Kidney (tissue), 14 donors: Measurements from ENCODE around the gene SLC25A41. TPM values are rescaled to one million over a fixed set of nuclear protein-coding genes. Genes with fewer than 3 reads are reported as not detected.

Source experiments
- DNase-seq, 5 donors: peaks; one replicate each; pipeline ENCODE4 v3.0.0-alpha.2; 2013 to 2020
- FAIRE-seq: peaks from 2 replicates; lab custom pipeline; 2012; peaks lifted over from hg19 to GRCh38; lab: Jason Lieb, UNC
- H3K27ac ChIP-seq, 2 donors: one replicate each; pipeline ENCODE4 v1.7.0; 2013; ENCODE audit warnings: low read depth in 2 of 2, low read length in 2 of 2, inconsistent platforms in 1 of 2
- H3K27me3 ChIP-seq: one replicate; pipeline ENCODE4 v1.7.1; 2013; ENCODE audit warnings: low read length, inconsistent platforms; ENCODE audit not compliant: control insufficient read depth, insufficient read depth
- H3K36me3 ChIP-seq, 3 donors: one replicate each; pipeline versions ENCODE4 v1.7.0 to v1.7.1; 2013; ENCODE audit warnings: low read length in 3 of 3, control low read depth in 1 of 3, inconsistent platforms in 1 of 3; ENCODE audit not compliant: insufficient read depth in 3 of 3, control insufficient read depth in 2 of 3
- H3K4me1 ChIP-seq, 3 donors: one replicate each; pipeline versions ENCODE4 v1.7.0 to v1.7.1; 2013; ENCODE audit warnings: low read length in 3 of 3, inconsistent platforms in 1 of 3, low read depth in 1 of 3; ENCODE audit not compliant: control insufficient read depth in 2 of 3, insufficient read depth in 2 of 3
- H3K4me3 ChIP-seq, 3 donors: one replicate each; pipeline versions ENCODE4 v1.7.0 to v1.8.1; 2013; ENCODE audit warnings: low read length in 3 of 3, control low read depth in 1 of 3, inconsistent platforms in 1 of 3
- H3K9ac ChIP-seq, 3 donors: one replicate each; pipeline versions ENCODE4 v1.7.0 to v1.7.1; 2013; ENCODE audit warnings: low read length in 3 of 3, control low read depth in 1 of 3, inconsistent platforms in 1 of 3
- H3K9me3 ChIP-seq, 3 donors: one replicate each; pipeline versions ENCODE4 v1.7.0 to v1.7.1; 2013; ENCODE audit warnings: low read length in 3 of 3, control low read depth in 1 of 3, inconsistent platforms in 1 of 3; ENCODE audit not compliant: control insufficient read depth in 2 of 3, insufficient read depth in 1 of 3
- CTCF ChIP-seq: IDR thresholded peaks from 3 replicates; pipeline ENCODE4 v1.5.1; 2012; ENCODE audit warnings: mild to moderate bottlenecking, moderate library complexity, borderline replicate concordance; ENCODE audit not compliant: insufficient read depth; ENCODE audit errors: extremely low read depth
- intact Hi-C: fragments of 100-400 bp; cut with DNase I; formaldehyde crosslinking; loops from one replicate; pipeline ENCODE4 v1.11.1; 2022
- polyA plus RNA-seq: library from polyadenylated mRNA; stranded (reverse); fragments of 350-450 nt; fragmentation: Illumina TruSeq; extraction: RNeasy Lipid Tissue Mini Kit (QIAGEN cat#74804); gene quantifications from one replicate; pipeline ENCODE4 v1.2.3, GENCODE V29; 2014; ENCODE audit warnings: low read depth, low replicate concordance; ENCODE audit not compliant: insufficient read depth
- total RNA-seq: library from RNA; stranded (reverse); fragmentation: NEBNext Ultra II Directional; extraction: Animal tissue kit (Norgen Biotek cat#: 25700); gene quantifications from one replicate; pipeline ENCODE4 v1.2.1, GENCODE V29; 2021
- donor health status: control.
- donor health status: control.
- donor health status: control.
- donor health status: control.
- donor health status: control.
- donor health status: DM: yes; HTN: yes; CAD: no.
- donor health status: Normal renal cell carcinoma (clear cell type).

SLC25A41 gene
- total and polyA plus RNA-seq, 2 donors from 2014 or later: 0.28 to 0.69 TPM

- Histone ChIP-seq H3K9ac (no peak overlapping the region), H3K27me3 (no peaks in the 10 kb centered on the region), H3K4me3 (no peak overlapping the region), H3K27ac (no peak overlapping the region), H3K9me3 (no peaks in the 10 kb centered on the region), H3K4me1 (no peaks in the 10 kb centered on the region), H3K36me3 (peaks cover 0 to 4% (median 0%) of the 10 kb centered on the region in 3 donors)
- intact Hi-C loops: no loop called here
- DNase-seq (no peak), FAIRE-seq (no peak)
- TF ChIP-seq CTCF: no peak
Observed at GRCh38 chr19:6440905-6441304, 7.3 kb upstream of the SLC25A41 start.

- Histone ChIP-seq H3K36me3 (no peaks in the 10 kb centered on the region), H3K9me3 (no peaks in the 10 kb centered on the region), H3K9ac (no peak overlapping the region), H3K27ac (no peak overlapping the region), H3K4me1 (no peaks in the 10 kb centered on the region), H3K4me3 (no peak overlapping the region), H3K27me3 (no peaks in the 10 kb centered on the region)
- FAIRE-seq: no peak
- no peak for DNase-seq
- no peak for TF ChIP-seq CTCF
- intact Hi-C loops: no loop called here
Observed at GRCh38 chr19:6439743-6440142, 6.2 kb upstream of the SLC25A41 start.

- FAIRE-seq: no peak
- H3K4me3 ChIP-seq: no peak overlapping the region
- no peak overlapping the region for H3K9ac ChIP-seq
- intact Hi-C loops: no loop called here
- no peaks in the 10 kb centered on the region for H3K9me3 ChIP-seq
- DNase-seq: no peak
- H3K36me3 ChIP-seq: no peaks in the 10 kb centered on the region
- TF ChIP-seq CTCF: no peak
- no peaks in the 10 kb centered on the region for H3K4me1 ChIP-seq
- no peaks in the 10 kb centered on the region for H3K27me3 ChIP-seq
- H3K27ac ChIP-seq: no peak overlapping the region
Observed at GRCh38 chr19:6433165-6433564, 398 bp downstream of the SLC25A41 start.

- intact Hi-C loops: no loop called here
- Histone ChIP-seq H3K4me3 (no peak overlapping the region), H3K4me1 (no peaks in the 10 kb centered on the region), H3K9me3 (no peaks in the 10 kb centered on the region), H3K27me3 (no peaks in the 10 kb centered on the region), H3K36me3 (no peaks in the 10 kb centered on the region), H3K9ac (no peak overlapping the region), H3K27ac (no peak overlapping the region)
- FAIRE-seq (no peak), DNase-seq (peak in 1 of 5 donors; percentile 28)
- no peak for TF ChIP-seq CTCF
Observed at GRCh38 chr19:6431891-6432290, 1.7 kb downstream of the SLC25A41 start.
